HEK293T (cell line): ENCODE data around the gene ARID1B.

Experiments
- ARNT ChIP-seq: fragments of 450-650 bp; IDR thresholded peaks from 2 replicates; pipeline ENCODE4 v1.6.1; 2017; ENCODE audit warnings: mild to moderate bottlenecking
- BHLHE40 ChIP-seq: fragments of 450-650 bp; IDR thresholded peaks from 2 replicates; pipeline ENCODE4 v1.6.1; 2016; ENCODE audit warnings: mild to moderate bottlenecking, moderate library complexity, borderline replicate concordance
- CTBP1 ChIP-seq: fragments of 450-650 bp; IDR thresholded peaks from 2 replicates; pipeline ENCODE4 v1.6.1; 2016; ENCODE audit warnings: borderline replicate concordance
- FOXA1 ChIP-seq: fragments of 450-650 bp; IDR thresholded peaks from 2 replicates; pipeline ENCODE4 v1.6.1; 2016; ENCODE audit warnings: mild to moderate bottlenecking
- FOXK2 ChIP-seq: fragments of 450-650 bp; IDR thresholded peaks from 2 replicates; pipeline ENCODE4 v1.6.1; 2016; ENCODE audit warnings: mild to moderate bottlenecking
- FOXM1 ChIP-seq: fragments of 450-650 bp; IDR thresholded peaks from 2 replicates; pipeline ENCODE4 v1.6.1; 2017; ENCODE audit warnings: mild to moderate bottlenecking, borderline replicate concordance
- HDGF ChIP-seq: fragments of 450-650 bp; IDR thresholded peaks from 2 replicates; pipeline ENCODE4 v1.6.1; 2017; ENCODE audit warnings: antibody characterized with exemption, borderline replicate concordance
- L3MBTL2 ChIP-seq: fragments of 450-650 bp; conservative IDR thresholded peaks from 2 replicates; pipeline ENCODE4 v1.6.1; 2016; ENCODE audit warnings: mild to moderate bottlenecking
- NFRKB ChIP-seq: fragments of 450-650 bp; IDR thresholded peaks from 2 replicates; pipeline ENCODE4 v1.6.1; 2016; ENCODE audit warnings: mild to moderate bottlenecking, moderate library complexity
- SP1 ChIP-seq: fragments of 450-650 bp; IDR thresholded peaks from 2 replicates; pipeline ENCODE4 v1.6.1; 2017
- TARDBP ChIP-seq: fragments of 450-650 bp; IDR thresholded peaks from 2 replicates; pipeline ENCODE4 v1.6.1; 2016

- TF ChIP-seq FOXM1 (no peak), FOXK2 (no peak), BHLHE40 (no peak), SP1 (no peak), ARNT (no peak), L3MBTL2 (no peak), FOXA1 (no peak), TARDBP (no peak), CTBP1 (no peak), NFRKB (no peak), HDGF (no peak)
These were observed 218.3 kb downstream of the ARID1B start for GRCh38 chr6:156995502-156995901.
